DMS53 treated with DMSO at 0.1 percent for 48 hours (cell line): ENCODE results near the gene KCTD17.

Source experiments
- DNase-seq: peaks from one replicate; lab custom pipeline; 2025; ENCODE audit not compliant: unreplicated experiment; lab: John Stamatoyannopoulos, UW

Gene KCTD17

GRCh38 chr22:37075822-37076433, 24.4 kb downstream of the KCTD17 start:
- DNase-seq: no peak

GRCh38 chr22:37077802-37078448, 26.4 kb downstream of the KCTD17 start:
- no peak for DNase-seq

DNA sequence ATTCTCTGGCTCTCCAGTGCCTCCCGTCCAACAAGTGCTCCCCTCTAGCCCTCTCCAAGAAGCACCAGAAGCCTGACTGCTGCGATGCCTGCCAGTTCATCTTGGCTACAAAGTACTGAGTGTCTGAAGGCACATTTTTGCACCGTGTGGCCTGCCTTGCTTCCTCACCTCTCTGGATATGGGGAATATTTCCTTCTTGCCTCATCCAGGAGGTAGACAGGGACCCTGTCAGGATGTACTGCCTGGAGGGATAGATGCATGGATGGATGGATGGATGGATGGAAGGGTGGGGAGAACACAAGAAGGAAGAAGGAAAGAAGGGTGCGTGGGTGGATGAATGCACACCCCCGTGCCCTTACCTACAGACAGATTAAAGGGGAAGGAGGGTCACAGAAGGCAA, 27.6 kb downstream of the KCTD17 start:
- no peak for DNase-seq

DNA sequence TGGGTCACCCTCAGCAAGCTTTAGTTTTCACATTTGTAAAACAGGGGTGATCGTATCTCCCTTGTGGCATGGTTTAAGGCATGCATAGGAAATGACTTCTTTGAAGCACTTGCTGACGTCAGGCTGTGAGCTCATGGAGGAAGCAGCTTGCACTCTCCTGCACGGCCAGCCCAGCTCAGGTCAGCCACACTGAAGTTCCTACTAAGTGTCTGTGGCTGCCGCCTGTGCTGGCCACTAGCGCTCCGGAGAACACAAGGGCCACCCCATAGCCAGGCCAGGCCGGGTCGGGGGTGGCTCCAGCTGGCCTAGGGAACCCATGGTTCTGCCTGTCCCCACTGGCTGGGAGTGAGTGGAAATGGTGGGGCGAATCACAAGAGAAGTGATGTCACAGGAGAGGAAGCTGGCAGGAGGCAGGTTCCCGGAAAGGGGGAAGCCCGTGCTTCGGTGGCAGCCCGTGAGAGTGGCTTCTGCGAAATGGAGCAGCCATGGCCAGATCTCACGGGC, 28.2 kb downstream of the KCTD17 start:
- no peak for DNase-seq

GRCh38 chr22:37080438-37080837, 28.9 kb downstream of the KCTD17 start:
- no peak for DNase-seq

- no peak for DNase-seq
These were observed 29.3 kb downstream of the KCTD17 start for GRCh38 chr22:37080838-37081237.

- DNase-seq: no peak
These were observed 30.8 kb downstream of the KCTD17 start for GRCh38 chr22:37082251-37082873.

DNA sequence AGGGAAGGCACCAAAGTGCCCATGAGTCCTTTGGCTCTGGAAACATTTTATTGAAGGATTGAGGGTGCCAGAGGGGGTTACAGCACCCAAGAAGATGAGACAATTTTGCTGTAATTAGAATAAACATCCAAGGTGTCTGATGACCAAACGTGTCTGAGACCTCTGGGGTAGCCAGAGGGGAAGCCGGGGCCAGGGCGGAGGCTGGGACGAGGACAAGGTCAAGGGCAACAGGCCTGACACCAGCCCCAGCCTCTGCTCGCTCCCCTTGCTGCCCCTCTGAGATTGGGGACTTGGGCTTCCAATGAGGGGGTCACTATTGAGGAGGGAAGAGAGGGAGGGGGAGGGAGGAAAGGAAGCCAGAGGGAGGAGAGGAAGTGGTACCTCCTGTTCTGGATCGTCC, 32.4 kb downstream of the KCTD17 start:
- DNase-seq: no peak

DNA sequence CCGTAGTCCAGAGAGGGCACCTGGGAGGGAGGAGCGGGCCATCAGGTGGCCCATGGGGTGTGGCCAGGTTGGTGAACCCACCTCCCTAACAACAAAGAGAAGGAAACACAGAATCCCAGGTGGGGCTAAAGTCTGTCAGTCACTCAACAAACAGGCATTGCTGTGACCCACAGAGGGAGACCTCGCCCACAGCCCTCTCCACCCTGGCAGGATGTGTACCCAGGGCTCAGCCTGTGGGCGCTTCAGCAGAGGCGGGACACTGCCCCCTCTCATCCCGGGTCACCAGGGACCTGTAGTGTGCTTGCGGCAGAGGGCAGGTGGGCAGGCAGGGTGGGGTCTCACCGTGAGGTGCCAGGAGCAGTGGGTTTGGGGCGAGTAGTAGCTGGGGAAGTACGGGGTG, 32.8 kb downstream of the KCTD17 start:
- no peak for DNase-seq

GRCh38 chr22:37086184-37086583, 34.6 kb downstream of the KCTD17 start:
- DNase-seq: no peak

DNA sequence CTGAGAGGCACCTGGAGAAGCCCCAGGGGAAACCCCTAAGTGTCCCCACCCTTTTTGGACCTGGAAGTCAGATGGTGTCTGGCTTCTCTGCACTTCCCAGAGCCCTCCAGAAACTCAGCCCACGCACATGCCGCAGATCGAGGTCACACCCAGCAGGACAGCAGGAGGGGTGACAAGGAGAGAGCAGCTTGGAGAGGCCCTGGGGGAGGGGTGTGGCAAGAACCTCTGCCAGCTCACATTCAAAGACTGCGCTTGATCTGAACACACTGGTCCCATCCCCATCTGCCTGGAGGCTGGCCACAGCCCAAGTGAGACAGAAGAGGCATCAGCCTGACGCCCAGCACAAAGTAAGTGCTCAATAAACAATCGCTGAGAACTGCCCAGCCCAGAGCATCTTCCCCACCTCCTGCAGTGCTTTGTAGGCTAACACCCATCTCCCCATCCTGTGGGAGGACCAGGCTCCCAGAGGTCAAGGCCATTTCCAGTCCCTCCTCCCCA, 36.6 kb downstream of the KCTD17 start:
- DNase-seq: no peak

- DNase-seq: no peak
These were observed 37.3 kb downstream of the KCTD17 start for GRCh38 chr22:37088750-37089408.

GRCh38 chr22:37089434-37089833, 37.9 kb downstream of the KCTD17 start:
- no peak for DNase-seq

DNA sequence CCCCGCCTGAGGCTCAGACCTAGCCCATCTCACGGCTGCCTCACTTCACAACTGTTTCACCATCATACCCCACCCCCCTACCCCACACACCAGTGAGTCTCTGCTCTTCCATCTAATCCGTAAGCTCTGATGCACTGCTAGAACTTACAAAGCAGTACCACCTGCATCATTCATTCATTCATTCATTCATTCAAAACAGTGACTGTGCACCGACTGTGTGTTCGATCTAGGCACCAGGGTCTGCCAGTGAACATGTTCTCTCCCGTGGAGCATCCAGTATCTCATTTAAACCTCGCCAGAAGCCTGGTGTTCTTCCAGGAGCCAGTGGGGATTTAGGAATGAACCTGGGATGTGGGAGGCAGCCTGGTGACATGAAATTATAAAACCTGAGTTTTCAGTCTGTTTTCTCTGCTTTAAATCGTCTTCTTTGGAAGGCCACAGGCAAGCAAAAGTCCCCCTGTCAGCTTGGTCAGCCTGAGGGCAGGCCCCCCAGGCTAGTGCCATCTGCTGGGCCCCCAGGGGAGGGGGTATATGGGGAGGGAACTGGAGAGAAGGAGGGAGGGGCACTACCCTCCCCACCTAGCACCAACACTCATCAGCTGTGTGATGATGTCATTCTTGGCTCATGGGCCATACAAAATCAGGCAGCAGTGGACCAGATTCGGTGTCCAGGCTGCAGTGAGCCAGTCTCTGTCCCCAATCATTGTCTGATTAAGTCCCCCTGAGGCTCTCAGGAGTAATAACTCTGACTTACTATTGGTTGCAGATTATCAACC, 39.6 kb downstream of the KCTD17 start:
- no peak for DNase-seq

DNA sequence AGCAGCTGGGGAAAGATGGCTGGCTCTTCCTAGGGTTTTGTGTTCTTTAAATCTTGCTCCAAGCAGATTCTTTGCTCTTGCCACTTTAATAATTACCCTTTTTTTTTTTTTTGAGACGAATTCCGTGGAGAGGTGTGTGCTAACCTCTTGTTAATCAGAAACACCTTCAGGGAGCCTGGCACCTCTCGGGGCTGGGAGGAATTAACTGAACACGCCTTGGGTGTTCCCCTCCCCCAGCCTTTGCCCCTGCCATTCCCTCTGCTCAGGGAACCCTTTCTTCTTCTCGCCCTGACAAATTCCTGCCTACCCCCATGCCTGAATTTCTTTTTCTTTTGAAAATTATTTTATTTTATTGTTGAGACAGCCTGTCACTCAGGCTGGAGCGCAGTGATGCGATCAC, 40.5 kb downstream of the KCTD17 start:
- DNase-seq: no peak

DNA sequence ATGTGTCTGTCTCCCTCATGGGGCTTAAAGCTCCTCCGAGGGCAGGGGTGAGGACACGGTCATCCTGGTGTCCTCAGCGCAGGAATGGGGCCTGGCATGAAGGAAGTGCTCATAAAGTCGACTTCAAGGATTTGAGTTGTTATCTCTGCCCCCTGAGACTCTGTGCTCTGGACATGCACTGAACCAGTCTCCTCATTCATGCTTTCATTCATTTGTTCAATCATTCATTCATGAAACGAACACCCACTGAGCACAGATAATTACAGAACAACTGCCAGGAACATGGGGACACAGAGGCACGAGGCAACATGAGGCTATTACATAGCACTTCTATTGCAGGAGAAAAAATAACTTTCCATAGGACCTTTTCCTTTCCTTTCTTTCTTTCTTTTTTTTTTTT, 41.5 kb downstream of the KCTD17 start:
- DNase-seq: no peak

- no peak for DNase-seq
These were observed 42.7 kb downstream of the KCTD17 start for GRCh38 chr22:37094239-37094638.

- DNase-seq: no peak
These were observed 43.6 kb downstream of the KCTD17 start for GRCh38 chr22:37095113-37095512.

DNA sequence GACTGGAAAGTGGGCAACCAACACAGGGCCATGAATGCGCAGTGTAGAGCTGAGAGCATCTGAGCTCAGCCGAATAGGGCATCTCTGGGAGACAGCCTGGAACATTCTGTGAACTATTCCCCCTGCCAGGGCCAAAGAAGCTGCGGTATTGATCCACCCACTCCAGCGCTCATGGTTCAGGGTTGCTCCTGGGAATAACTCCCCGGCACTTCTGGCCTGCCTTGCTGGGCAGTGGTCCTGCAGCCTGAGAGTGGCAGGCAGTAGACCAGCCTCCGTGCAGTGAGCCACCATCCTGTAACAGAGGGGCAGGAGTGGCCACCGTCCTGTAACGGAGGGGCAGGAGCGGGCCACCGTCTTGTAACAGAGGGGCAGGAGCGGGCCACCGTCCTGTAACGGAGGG, 45.8 kb downstream of the KCTD17 start:
- DNase-seq: no peak

DNA sequence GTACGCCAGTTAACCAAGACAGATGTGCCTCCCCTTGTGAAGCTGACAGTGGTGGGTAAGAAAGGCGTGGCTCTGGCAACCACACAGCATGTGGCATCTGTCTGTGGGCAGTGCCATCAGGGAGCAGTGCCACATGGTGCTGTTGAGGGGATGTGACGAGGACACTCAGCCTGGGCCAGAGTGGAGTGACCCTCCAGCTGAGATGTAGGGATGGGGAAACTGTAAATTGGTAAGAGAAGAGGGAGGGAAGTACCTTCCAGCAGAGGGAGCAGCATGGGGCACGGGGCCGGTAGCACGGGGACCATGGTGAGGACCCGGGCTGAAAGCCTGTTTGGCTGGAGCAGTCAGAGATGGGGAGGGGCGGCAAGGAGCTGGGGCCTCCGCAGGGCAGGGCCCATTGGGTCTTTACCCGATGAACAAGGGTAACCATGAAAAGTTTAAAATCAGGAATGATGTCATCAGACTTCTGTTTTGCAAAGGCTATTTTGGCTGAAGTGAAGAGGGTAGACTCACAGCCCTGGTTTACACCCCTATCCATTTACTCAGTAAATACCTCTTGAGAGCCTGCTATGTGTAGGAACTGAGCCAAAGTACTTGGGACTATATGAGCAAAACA, 47.5 kb downstream of the KCTD17 start:
- no peak for DNase-seq
